Lower leg skin (tissue), 4 donors: ENCODE data around the gene SARM1. TPM values are rescaled to one million over a fixed set of nuclear protein-coding genes. Genes with fewer than 3 reads are reported as not detected.
A peak's percentile ranks its signal among the peaks of the same experiment; 100 is the strongest.

Experiments used
- DNase-seq, 2 donors: peaks; one replicate each; pipeline ENCODE4 v3.0.0-alpha.2; 2019; ENCODE audit warnings: low spot score in 2 of 2
- H3K4me3 ChIP-seq: fragments of 200-600 bp; sonication (generic); 2 replicates; pipeline ENCODE4 v1.5.1; 2017; ENCODE audit warnings: mild to moderate bottlenecking, low read depth; ENCODE audit not compliant: poor library complexity, severe bottlenecking
- POLR2A ChIP-seq, 2 donors: fragments of 450-650 bp; IDR thresholded peaks; one replicate each; pipeline ENCODE4 v1.6.1; 2016 to 2017; ENCODE audit warnings: antibody characterized with exemption in 2 of 2, mild to moderate bottlenecking in 1 of 2, moderate library complexity in 1 of 2
- WGBS, 2 donors: methylation state at CpG; one replicate each; pipeline ENCODE4 v1.1.5; 2018; 5-methylcytosine and 5-hydroxymethylcytosine counted together
- intact Hi-C: fragments of 100-400 bp; cut with DNase I; formaldehyde crosslinking; loops from one replicate; pipeline ENCODE4 v1.15.0; 2023; ENCODE audit warnings: low total_unique reads
- total RNA-seq, 4 donors: library from RNA; depleted of rRNA; stranded (reverse); fragments of >200 nt; gene quantifications; one replicate each; pipeline ENCODE4 v1.1.0, GENCODE V29; 2016
- TF ChIP-seq, protein P1 (sequence below), 3 donors: fragments of 450-650 bp; IDR thresholded peaks; one replicate each; pipeline ENCODE4 v1.5.1; 2016; ENCODE audit warnings: antibody characterized with exemption in 3 of 3, mild to moderate bottlenecking in 3 of 3, moderate library complexity in 2 of 3

Gene SARM1
- total RNA-seq, 4 donors from 2014 or later, result 4.0 to 15.4 (median 12.1) TPM

GRCh38 chr17:28381141-28381825, 9.8 kb downstream of the SARM1 start:
- WGBS, 2 donors, result 34 to 49% methylated on average over 23 to 59 of the region's 72 CpGs
- TF ChIP-seq POLR2A (IDR thresholded peaks at IDR 0.05), result no peak
- TF ChIP-seq, protein P1, sequence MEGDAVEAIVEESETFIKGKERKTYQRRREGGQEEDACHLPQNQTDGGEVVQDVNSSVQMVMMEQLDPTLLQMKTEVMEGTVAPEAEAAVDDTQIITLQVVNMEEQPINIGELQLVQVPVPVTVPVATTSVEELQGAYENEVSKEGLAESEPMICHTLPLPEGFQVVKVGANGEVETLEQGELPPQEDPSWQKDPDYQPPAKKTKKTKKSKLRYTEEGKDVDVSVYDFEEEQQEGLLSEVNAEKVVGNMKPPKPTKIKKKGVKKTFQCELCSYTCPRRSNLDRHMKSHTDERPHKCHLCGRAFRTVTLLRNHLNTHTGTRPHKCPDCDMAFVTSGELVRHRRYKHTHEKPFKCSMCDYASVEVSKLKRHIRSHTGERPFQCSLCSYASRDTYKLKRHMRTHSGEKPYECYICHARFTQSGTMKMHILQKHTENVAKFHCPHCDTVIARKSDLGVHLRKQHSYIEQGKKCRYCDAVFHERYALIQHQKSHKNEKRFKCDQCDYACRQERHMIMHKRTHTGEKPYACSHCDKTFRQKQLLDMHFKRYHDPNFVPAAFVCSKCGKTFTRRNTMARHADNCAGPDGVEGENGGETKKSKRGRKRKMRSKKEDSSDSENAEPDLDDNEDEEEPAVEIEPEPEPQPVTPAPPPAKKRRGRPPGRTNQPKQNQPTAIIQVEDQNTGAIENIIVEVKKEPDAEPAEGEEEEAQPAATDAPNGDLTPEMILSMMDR (IDR thresholded peaks at IDR 0.05), result no peak
- no peak for DNase-seq
- intact Hi-C loops, result no loop called here
- H3K4me3 ChIP-seq, result no peak overlapping the region

- peak; percentile 58 to 93 for DNase-seq
- TF ChIP-seq, protein P1 (IDR thresholded peaks at IDR 0.05), result no peak
- no peak for TF ChIP-seq POLR2A (IDR thresholded peaks at IDR 0.05)
- H3K4me3 ChIP-seq, result peak overlapping the region; percentile 44
- 8 to 12% methylated on average over 42 to 54 of the region's 56 CpGs for WGBS, 2 donors
- intact Hi-C loops, result no loop called here
Measured at GRCh38 chr17:28384281-28385036, 13.0 kb downstream of the SARM1 start.

DNA sequence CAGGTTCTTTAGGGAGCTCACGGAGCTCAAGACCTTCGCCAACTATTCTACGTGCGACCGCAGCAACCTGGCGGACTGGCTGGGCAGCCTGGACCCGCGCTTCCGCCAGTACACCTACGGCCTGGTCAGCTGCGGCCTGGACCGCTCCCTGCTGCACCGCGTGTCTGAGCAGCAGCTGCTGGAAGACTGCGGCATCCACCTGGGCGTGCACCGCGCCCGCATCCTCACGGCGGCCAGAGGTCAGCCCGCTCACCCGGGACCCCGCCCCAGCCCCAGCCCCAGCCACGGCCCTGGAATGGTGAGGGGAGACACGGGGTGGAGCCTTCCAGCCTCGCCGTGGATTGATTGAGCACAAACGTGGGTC, 13.5 kb downstream of the SARM1 start:
- DNase-seq, result no peak
- 33 to 35% methylated on average over 29 of the region's 29 CpGs for WGBS, 2 donors
- H3K4me3 ChIP-seq, result peak overlapping the region; percentile 44
- TF ChIP-seq, protein P1 (IDR thresholded peaks at IDR 0.05), result no peak
- no peak for TF ChIP-seq POLR2A (IDR thresholded peaks at IDR 0.05)
- intact Hi-C loops, result no loop called here

GRCh38 chr17:28385406-28385805, 13.9 kb downstream of the SARM1 start:
- H3K4me3 ChIP-seq, result no peak overlapping the region
- DNase-seq, result no peak
- intact Hi-C loops, result no loop called here
- TF ChIP-seq POLR2A (IDR thresholded peaks at IDR 0.05), result no peak
- TF ChIP-seq, protein P1 (IDR thresholded peaks at IDR 0.05), result no peak
- 83 to 85% methylated on average over 8 of the region's 8 CpGs for WGBS, 2 donors

- intact Hi-C loops, result no loop called here
- DNase-seq, result no peak
- H3K4me3 ChIP-seq, result no peak overlapping the region
- TF ChIP-seq, protein P1 (IDR thresholded peaks at IDR 0.05), result no peak
- no peak for TF ChIP-seq POLR2A (IDR thresholded peaks at IDR 0.05)
Measured at GRCh38 chr17:28386391-28386790, 14.9 kb downstream of the SARM1 start.
